ENCODE data around the gene ANKMY1. TPM values are rescaled to one million over a fixed set of nuclear protein-coding genes. Genes with fewer than 3 reads are reported as not detected.
A peak's percentile ranks its signal among the peaks of the same experiment; 100 is the strongest.

ANKMY1 gene
- total and polyA plus RNA-seq, 11 donors, result 2.4 to 11.7 (median 5.5) TPM

- peak; percentile 25 to 45 (median 36) for ATAC-seq
- Histone ChIP-seq H3K9me3 (no peaks in the 10 kb centered on the region), H3K27me3 (no peaks in the 10 kb centered on the region), H3K27ac (peak overlapping the region in 10 of 12 donors; percentile 45 to 78 (median 68)), H3K4me3 (no peak overlapping the region), H3K4me1 (peaks cover 0 to 17% (median 7%) of the 10 kb centered on the region in 12 donors), H3K36me3 (peaks cover 0 to 32% (median 6%) of the 10 kb centered on the region in 9 donors)
- 44 to 53% (median 50%) methylated on average over 15 to 28 of the region's 28 CpGs for WGBS, 4 donors
- TF ChIP-seq CTCF (IDR thresholded peaks at IDR 0.05), result no peak
- TF ChIP-seq POLR2A (IDR thresholded peaks at IDR 0.05), result no peak
- peak; percentile 14 to 56 (median 40) for DNase-seq
- intact Hi-C loops (cut with DNase I), result no loop called here
These were observed 91.8 kb downstream of the ANKMY1 start for GRCh38 chr2:240465765-240466578.

GRCh38 chr2:240465268-240465764 lies 92.5 kb downstream of the ANKMY1 start:
- intact Hi-C loops (cut with DNase I), result no loop called here
- Histone ChIP-seq H3K27ac (peak overlapping the region in 9 of 12 donors; percentile 45 to 78 (median 66)), H3K4me3 (no peak overlapping the region), H3K9me3 (no peaks in the 10 kb centered on the region), H3K4me1 (peaks cover 0 to 17% (median 7%) of the 10 kb centered on the region in 12 donors), H3K27me3 (no peaks in the 10 kb centered on the region), H3K36me3 (peaks cover 0 to 32% (median 6%) of the 10 kb centered on the region in 9 donors)
- WGBS, 4 donors, result 91 to 95% (median 93%) methylated on average over 16 to 22 of the region's 22 CpGs
- ATAC-seq (no peak), DNase-seq (peak in 4 of 5 donors; percentile 12 to 46 (median 20))
- TF ChIP-seq POLR2A (IDR thresholded peaks at IDR 0.05) (no peak), CTCF (IDR thresholded peaks at IDR 0.05) (no peak)

DNA sequence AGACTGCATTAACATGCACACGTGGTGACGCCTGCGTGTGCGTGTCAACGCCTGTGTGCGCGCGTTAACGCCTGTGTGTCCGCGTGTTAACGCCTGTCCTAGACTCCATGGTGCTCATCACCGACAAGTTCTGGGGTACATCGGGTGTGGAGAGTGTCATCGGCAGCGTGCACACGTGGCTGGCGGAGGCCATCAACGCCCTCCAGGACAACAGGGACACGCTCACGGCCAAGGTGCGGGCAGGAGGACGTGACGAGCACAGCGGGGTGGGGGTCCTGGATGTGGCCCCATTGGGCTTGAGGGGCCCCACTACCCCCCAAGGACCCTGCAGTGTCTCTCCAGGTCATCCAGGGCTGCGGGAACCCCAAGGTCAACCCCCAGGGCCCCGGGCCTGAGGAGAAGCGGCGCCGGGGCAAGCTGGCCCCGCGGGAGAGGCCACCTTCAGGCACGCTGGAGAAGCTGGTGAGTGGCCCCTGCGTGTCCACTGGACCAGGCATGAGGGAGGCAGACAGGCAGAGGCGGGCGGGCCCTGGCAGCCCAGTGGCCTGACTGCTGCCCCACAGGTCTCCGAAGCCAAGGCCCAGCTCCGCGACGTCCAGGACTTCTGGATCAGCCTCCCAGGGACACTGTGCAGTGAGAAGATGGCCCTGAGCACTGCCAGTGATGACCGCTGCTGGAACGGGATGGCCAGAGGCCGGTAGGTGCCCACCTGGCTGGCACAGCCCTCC lies 93.1 kb downstream of the ANKMY1 start:
- no peak for TF ChIP-seq POLR2A (IDR thresholded peaks at IDR 0.05)
- TF ChIP-seq CTCF (IDR thresholded peaks at IDR 0.05), result no peak
- Histone ChIP-seq H3K4me3 (no peak overlapping the region), H3K27me3 (no peaks in the 10 kb centered on the region), H3K27ac (no peak overlapping the region), H3K9me3 (no peaks in the 10 kb centered on the region), H3K4me1 (peaks cover 0 to 17% (median 7%) of the 10 kb centered on the region in 12 donors), H3K36me3 (peaks cover 0 to 32% (median 6%) of the 10 kb centered on the region in 9 donors)
- DNase-seq (peak in 4 of 5 donors; percentile 4 to 62 (median 18)), ATAC-seq (no peak)
- 92 to 100% (median 94%) methylated on average over 6 to 43 of the region's 43 CpGs for WGBS, 4 donors
- intact Hi-C loops (cut with DNase I), result no loop called here
